A673 (cell line): ENCODE data around the gene WDR62. TPM values are rescaled to one million over a fixed set of nuclear protein-coding genes. Genes with fewer than 3 reads are reported as not detected.

Source experiments
- BruUV-seq: library from RNA; stranded (reverse); fragments of 400-500 nt; replicated peaks from 2 replicates; lab custom pipeline; 2021; lab: Mats Ljungman, UMichigan
- CTCF ChIA-PET: fragments of 300-600 bp; sonication (Branson Sonifier 250); formaldehyde crosslinking; loops from one replicate; lab custom pipeline; 2022; ENCODE audit warnings: antibody characterized with exemption; lab: Charles Lee
- POLR2A ChIA-PET: fragments of 300-600 bp; sonication (Branson Sonifier 250); formaldehyde crosslinking; loops from one replicate; lab custom pipeline; 2022; ENCODE audit warnings: antibody characterized with exemption; ENCODE audit not compliant: low non-redundant PET; lab: Charles Lee
- DNase-seq: peaks from one replicate; pipeline ENCODE4 v3.0.0-alpha.2; 2015; ENCODE audit warnings: low spot score
- H3K27ac ChIP-seq: fragments of 200-600 bp; sonication (generic); 2 replicates; pipeline ENCODE4 v1.5.1; 2016; ENCODE audit warnings: mixed run types, low read depth, mild to moderate bottlenecking, mixed read lengths, antibody characterized with exemption, low read length; ENCODE audit not compliant: poor library complexity, severe bottlenecking
- H3K27me3 ChIP-seq: fragments of 200-600 bp; sonication (generic); replicated peaks from 2 replicates; pipeline ENCODE4 v1.6.1; 2017; ENCODE audit warnings: mixed run types, low read depth, mild to moderate bottlenecking, mixed read lengths, antibody characterized with exemption, low read length; ENCODE audit not compliant: insufficient read depth, poor library complexity
- H3K36me3 ChIP-seq: fragments of 200-600 bp; sonication (generic); 2 replicates; pipeline ENCODE4 v1.6.1; 2016; ENCODE audit warnings: mixed run types, mild to moderate bottlenecking, mixed read lengths, antibody characterized with exemption, low read length; ENCODE audit not compliant: insufficient read depth, poor library complexity, severe bottlenecking
- H3K4me1 ChIP-seq: fragments of 200-600 bp; sonication (generic); 2 replicates; pipeline ENCODE4 v1.6.1; 2017; ENCODE audit warnings: mixed run types, mild to moderate bottlenecking, mixed read lengths, antibody characterized with exemption, low read length; ENCODE audit not compliant: insufficient read depth, poor library complexity, severe bottlenecking
- H3K4me3 ChIP-seq: fragments of 200-600 bp; sonication (generic); 2 replicates; pipeline ENCODE4 v1.5.1; 2016; ENCODE audit warnings: low read depth, mixed run types, mild to moderate bottlenecking, mixed read lengths, low read length; ENCODE audit not compliant: poor library complexity, severe bottlenecking
- H3K9me3 ChIP-seq: fragments of 200-600 bp; sonication (generic); 2 replicates; pipeline ENCODE4 v1.6.1; 2016; ENCODE audit warnings: mixed run types, low read depth, mild to moderate bottlenecking, mixed read lengths, antibody characterized with exemption, low read length; ENCODE audit not compliant: poor library complexity, severe bottlenecking
- EZH2 ChIP-seq: fragments of 200-600 bp; sonication (generic); IDR thresholded peaks from 2 replicates; pipeline ENCODE4 v1.6.1; 2017; ENCODE audit warnings: borderline replicate concordance, low read depth, mild to moderate bottlenecking, mixed read lengths, antibody characterized with exemption, low read length; ENCODE audit not compliant: poor library complexity, severe bottlenecking
- intact Hi-C: fragments of 100-400 bp; cut with micrococcal nuclease; formaldehyde crosslinking; loops from one replicate; pipeline ENCODE4 v1.10.0; 2022; ENCODE audit not compliant: unreplicated experiment
- total RNA-seq: library from RNA; stranded (reverse); gene quantifications from 2 replicates; pipeline ENCODE4 v1.2.3, GENCODE V29; 2021
- TF ChIP-seq, protein P1 (sequence below): fragments of 300-800, 200-600 bp; sonication (generic); conservative IDR thresholded peaks from 2 replicates; pipeline ENCODE4 v1.5.1; 2017; ENCODE audit warnings: low read depth, mild to moderate bottlenecking, antibody characterized with exemption, low read length, moderate library complexity, mixed read lengths

Gene WDR62
- total RNA-seq, 1 experiment from 2014 or later = 40.4 TPM

DNA sequence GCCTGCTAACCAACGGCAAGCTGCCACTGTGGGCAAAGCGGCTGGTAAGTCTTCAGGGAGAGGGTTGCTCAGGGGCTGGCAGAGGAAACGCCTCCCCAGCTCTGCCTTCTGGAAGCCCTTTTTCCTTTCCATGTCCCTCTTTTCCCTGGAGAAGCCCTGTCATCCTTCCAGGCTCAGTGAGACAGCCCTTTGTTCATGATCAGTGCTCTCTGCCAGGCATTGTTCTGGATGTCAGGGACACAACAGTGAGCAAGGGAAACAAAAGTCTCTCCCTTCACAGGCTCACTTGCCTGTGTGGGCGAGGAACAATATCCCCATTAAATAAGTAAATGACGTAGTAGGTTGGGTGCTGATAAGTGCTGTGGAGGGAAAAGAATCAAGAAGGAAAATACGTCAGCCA, 42.3 kb downstream of the WDR62 start:
- ChIA-PET POLR2A (no interaction called here), CTCF (no interaction called here)
- Histone ChIP-seq H3K27ac (no peak overlapping the region), H3K27me3 (no peaks in the 10 kb centered on the region), H3K4me3 (no peak overlapping the region), H3K4me1 (no peaks in the 10 kb centered on the region), H3K36me3 (peaks cover 35% of the 10 kb centered on the region), H3K9me3 (no peaks in the 10 kb centered on the region)
- DNase-seq = no peak
- intact Hi-C loops = no loop called here
- no TSS peak for BruUV-seq
- TF ChIP-seq, protein P1, sequence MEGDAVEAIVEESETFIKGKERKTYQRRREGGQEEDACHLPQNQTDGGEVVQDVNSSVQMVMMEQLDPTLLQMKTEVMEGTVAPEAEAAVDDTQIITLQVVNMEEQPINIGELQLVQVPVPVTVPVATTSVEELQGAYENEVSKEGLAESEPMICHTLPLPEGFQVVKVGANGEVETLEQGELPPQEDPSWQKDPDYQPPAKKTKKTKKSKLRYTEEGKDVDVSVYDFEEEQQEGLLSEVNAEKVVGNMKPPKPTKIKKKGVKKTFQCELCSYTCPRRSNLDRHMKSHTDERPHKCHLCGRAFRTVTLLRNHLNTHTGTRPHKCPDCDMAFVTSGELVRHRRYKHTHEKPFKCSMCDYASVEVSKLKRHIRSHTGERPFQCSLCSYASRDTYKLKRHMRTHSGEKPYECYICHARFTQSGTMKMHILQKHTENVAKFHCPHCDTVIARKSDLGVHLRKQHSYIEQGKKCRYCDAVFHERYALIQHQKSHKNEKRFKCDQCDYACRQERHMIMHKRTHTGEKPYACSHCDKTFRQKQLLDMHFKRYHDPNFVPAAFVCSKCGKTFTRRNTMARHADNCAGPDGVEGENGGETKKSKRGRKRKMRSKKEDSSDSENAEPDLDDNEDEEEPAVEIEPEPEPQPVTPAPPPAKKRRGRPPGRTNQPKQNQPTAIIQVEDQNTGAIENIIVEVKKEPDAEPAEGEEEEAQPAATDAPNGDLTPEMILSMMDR = no peak
- no peak for TF ChIP-seq EZH2

DNA sequence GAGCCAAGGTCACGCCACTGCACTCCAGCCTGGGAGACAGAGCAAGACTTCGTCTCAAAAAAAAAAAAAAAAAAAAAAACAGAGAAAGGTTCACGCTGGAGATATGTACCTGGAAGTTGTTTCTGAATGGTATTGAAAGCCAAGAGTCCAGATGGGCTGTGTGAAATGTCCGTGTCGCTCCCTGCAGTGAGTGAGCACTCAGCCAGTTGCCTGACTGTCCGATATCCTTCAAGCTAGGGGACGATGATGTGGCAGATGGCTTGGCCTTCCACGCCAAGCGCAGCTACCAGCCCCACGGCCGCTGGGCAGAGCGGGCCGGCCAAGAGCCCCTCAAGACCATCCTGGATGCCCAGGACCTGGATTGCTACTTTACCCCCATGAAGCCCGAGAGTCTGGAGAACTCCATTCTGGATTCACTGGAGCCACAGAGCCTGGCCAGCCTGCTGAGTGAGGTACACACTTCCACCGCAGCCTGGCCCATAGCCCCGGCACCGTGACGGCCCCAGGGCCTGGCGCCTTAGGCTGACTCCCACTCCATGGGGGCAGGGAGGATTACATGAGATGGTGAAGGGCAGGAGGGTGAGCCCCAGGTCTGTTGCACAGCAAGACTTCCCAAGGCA, 44.6 kb downstream of the WDR62 start:
- Histone ChIP-seq H3K36me3 (peaks cover 37% of the 10 kb centered on the region), H3K27ac (peak overlapping the region; percentile 13), H3K4me3 (no peak overlapping the region), H3K9me3 (no peaks in the 10 kb centered on the region), H3K4me1 (no peaks in the 10 kb centered on the region), H3K27me3 (no peaks in the 10 kb centered on the region)
- DNase-seq = no peak
- no peak for TF ChIP-seq EZH2
- TF ChIP-seq, protein P1 = no peak
- POLR2A ChIA-PET = no interaction called here
- CTCF ChIA-PET = interaction anchor here (0.6 kb wide), 1 partner anchor 212 kb away, joined by 4 read pairs; no protein-coding TSS in a partner anchor
- no TSS peak for BruUV-seq
- intact Hi-C loops = no loop called here

DNA sequence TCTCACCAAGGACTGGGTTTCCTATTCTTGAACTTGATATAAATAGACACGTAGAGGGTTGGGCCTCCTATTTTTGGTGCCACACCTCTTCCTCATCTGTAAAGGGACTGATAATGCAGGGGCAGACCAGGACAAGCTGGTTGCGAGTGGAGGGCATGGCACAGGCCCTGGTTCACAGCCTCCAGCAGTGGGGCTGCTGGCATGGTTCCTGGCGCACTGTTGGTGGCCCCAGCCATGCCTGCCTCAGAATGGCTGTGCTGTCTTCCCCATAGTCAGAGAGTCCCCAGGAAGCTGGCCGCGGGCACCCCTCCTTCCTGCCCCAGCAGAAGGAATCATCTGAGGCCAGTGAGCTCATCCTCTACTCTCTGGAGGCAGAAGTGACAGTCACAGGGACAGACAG, 45.8 kb downstream of the WDR62 start:
- no peaks in the 10 kb centered on the region for H3K27me3 ChIP-seq
- H3K27ac ChIP-seq = no peak overlapping the region
- ChIA-PET POLR2A (no interaction called here), CTCF (no interaction called here)
- no peak for TF ChIP-seq EZH2
- TF ChIP-seq, protein P1 = no peak
- H3K4me1 ChIP-seq = no peaks in the 10 kb centered on the region
- H3K36me3 ChIP-seq = peaks cover 48% of the 10 kb centered on the region
- no peak for DNase-seq
- intact Hi-C loops = no loop called here
- no TSS peak for BruUV-seq
- H3K9me3 ChIP-seq = no peaks in the 10 kb centered on the region
- no peak overlapping the region for H3K4me3 ChIP-seq
